HepG2 (cell line): ENCODE results near the gene RGS7.

Source experiments
- CTCF ChIP-seq: sonication (generic); formaldehyde crosslinking; IDR thresholded peaks from 2 replicates; pipeline ENCODE4 v1.5.0; 2020; ENCODE audit warnings: mild to moderate bottlenecking, missing genetic modification reagents, moderate library complexity
- FOXK2 ChIP-seq: fragments of 450-650 bp; IDR thresholded peaks from 2 replicates; pipeline ENCODE4 v1.6.1; 2016
- RAD21 ChIP-seq: fragments of 450-650 bp; formaldehyde crosslinking; IDR thresholded peaks from 2 replicates; pipeline ENCODE4 v1.5.0; 2020; ENCODE audit warnings: mild to moderate bottlenecking
- RFX1 ChIP-seq: fragments of 450-650 bp; IDR thresholded peaks from 2 replicates; pipeline ENCODE4 v1.6.1; 2017
- TCF7L2 ChIP-seq: IDR thresholded peaks from 2 replicates; pipeline ENCODE4 v1.6.1; 2011; ENCODE audit warnings: mild to moderate bottlenecking, low read depth, low read length, moderate library complexity
- ZBTB1 ChIP-seq: sonication (generic); formaldehyde crosslinking; IDR thresholded peaks from 2 replicates; pipeline ENCODE4 v1.4.0; 2020; ENCODE audit warnings: missing genetic modification reagents, borderline replicate concordance
- ZBTB8A ChIP-seq: sonication (generic); formaldehyde crosslinking; IDR thresholded peaks from 2 replicates; pipeline ENCODE4 v1.4.0; 2020; ENCODE audit warnings: mild to moderate bottlenecking, low read depth, missing genetic modification reagents, borderline replicate concordance
- ZNF609 ChIP-seq: sonication (generic); formaldehyde crosslinking; IDR thresholded peaks from 2 replicates; pipeline ENCODE4 v1.4.0; 2020; ENCODE audit warnings: mild to moderate bottlenecking, missing genetic modification reagents, borderline replicate concordance

GRCh38 chr1:240987928-240988327 is 369.1 kb downstream of the RGS7 start:
- no peak for TF ChIP-seq FOXK2
- no peak for TF ChIP-seq TCF7L2
- TF ChIP-seq ZNF609 (CRISPR knock-in tag): no peak
- TF ChIP-seq RFX1: no peak
- no peak for TF ChIP-seq RAD21 (CRISPR knock-in tag)
- no peak for TF ChIP-seq ZBTB8A (CRISPR knock-in tag)
- no peak for TF ChIP-seq CTCF (CRISPR knock-in tag)
- no peak for TF ChIP-seq ZBTB1 (CRISPR knock-in tag)
